AG04449 (cell line): ENCODE results near the gene MCU.

Experiments
- CTCF ChIA-PET: fragments of 350-600 bp; formaldehyde crosslinking; extraction: SDS; loops from one replicate; lab custom pipeline; 2021; ENCODE audit warnings: antibody characterized with exemption; lab: Yijun Ruan, JAX
- POLR2A ChIA-PET: fragments of 400-600, 350-600 bp; formaldehyde crosslinking; extraction: SDS; loops from one replicate; lab custom pipeline; 2020; ENCODE audit warnings: antibody characterized with exemption, inconsistent platforms; lab: Yijun Ruan, JAX
- DNase-seq: peaks from one replicate; pipeline ENCODE4 v3.0.0-alpha.2; 2010; ENCODE audit warnings: low read depth, low spot score
- H3K4me3 ChIP-seq: 2 replicates; pipeline ENCODE4 v1.5.1; 2011; ENCODE audit warnings: low read depth, mild to moderate bottlenecking, control low read depth, low read length
- TF ChIP-seq, protein P1 (sequence below): IDR thresholded peaks from one replicate; pipeline ENCODE4 v1.5.1; 2011; ENCODE audit warnings: mild to moderate bottlenecking, moderate library complexity, low read length, control low read depth, inconsistent platforms; ENCODE audit not compliant: insufficient read depth; ENCODE audit errors: missing control alignments

The MCU gene

DNA sequence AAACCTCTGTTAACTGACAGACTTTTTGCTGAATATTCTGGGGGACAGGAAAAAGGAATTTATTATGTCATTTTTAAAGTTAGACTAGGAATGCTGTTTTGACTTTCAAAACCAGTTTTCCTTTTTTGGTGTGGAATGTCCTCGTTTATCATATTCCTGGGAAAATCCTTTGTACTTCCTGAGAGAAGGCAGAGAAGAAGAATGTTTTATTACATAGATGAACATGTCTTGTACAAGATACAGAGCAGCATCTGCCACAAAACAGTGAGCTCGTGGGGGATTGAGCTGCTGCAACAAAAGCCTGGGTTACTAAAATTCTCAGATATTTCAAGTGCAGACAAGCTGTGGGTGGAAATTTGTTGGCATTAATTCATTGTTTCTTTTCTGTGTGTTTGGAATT is 20.2 kb downstream of the MCU start:
- DNase-seq = no peak
- no peak overlapping the region; the same call in 1 of the 2 replicates for H3K4me3 ChIP-seq
- ChIA-PET CTCF (interaction anchor here (1.0 kb wide), 1 partner anchor 122 kb away, joined by 3 read pairs; no protein-coding TSS in a partner anchor), POLR2A (interaction anchor here (0.6 kb wide), 2 partner anchors 20 to 28 kb away, joined by 3 to 5 read pairs; partner anchors contain the start of gene MCU)
- TF ChIP-seq, protein P1, sequence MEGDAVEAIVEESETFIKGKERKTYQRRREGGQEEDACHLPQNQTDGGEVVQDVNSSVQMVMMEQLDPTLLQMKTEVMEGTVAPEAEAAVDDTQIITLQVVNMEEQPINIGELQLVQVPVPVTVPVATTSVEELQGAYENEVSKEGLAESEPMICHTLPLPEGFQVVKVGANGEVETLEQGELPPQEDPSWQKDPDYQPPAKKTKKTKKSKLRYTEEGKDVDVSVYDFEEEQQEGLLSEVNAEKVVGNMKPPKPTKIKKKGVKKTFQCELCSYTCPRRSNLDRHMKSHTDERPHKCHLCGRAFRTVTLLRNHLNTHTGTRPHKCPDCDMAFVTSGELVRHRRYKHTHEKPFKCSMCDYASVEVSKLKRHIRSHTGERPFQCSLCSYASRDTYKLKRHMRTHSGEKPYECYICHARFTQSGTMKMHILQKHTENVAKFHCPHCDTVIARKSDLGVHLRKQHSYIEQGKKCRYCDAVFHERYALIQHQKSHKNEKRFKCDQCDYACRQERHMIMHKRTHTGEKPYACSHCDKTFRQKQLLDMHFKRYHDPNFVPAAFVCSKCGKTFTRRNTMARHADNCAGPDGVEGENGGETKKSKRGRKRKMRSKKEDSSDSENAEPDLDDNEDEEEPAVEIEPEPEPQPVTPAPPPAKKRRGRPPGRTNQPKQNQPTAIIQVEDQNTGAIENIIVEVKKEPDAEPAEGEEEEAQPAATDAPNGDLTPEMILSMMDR = no peak

DNA sequence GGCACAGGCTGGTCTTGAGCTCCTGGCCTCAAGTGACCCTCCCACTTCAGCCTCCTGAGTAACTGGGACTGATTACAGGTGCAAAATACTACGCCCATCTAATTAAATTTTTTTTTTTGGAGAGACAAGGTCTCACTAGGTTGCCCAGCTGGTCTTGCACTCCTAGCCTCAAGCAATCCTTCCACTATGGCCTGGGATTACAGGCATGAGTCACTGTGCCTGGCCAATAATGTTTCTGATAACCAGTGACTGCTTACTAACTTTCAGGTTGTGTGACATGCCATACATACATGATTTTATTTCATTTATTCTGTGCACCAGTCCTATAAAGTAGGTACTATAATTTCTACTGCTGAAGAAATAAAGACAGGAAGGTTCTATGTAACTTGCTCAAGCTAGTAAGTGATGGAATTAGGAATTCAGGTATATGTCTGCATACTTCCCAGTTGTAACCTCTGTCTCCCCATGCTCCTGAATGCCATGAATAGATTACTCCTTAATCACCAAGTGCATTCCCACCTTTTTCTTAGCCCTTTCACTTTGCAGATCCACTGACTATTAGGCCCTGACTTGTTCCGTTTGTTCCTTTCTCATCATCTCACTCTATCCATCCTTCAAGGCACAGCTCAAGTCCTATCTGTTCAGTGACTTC is 28.1 kb downstream of the MCU start:
- no peak for DNase-seq
- CTCF ChIA-PET = no interaction called here
- POLR2A ChIA-PET = no interaction called here
- no peak overlapping the region for H3K4me3 ChIP-seq
- TF ChIP-seq, protein P1 = no peak

DNA sequence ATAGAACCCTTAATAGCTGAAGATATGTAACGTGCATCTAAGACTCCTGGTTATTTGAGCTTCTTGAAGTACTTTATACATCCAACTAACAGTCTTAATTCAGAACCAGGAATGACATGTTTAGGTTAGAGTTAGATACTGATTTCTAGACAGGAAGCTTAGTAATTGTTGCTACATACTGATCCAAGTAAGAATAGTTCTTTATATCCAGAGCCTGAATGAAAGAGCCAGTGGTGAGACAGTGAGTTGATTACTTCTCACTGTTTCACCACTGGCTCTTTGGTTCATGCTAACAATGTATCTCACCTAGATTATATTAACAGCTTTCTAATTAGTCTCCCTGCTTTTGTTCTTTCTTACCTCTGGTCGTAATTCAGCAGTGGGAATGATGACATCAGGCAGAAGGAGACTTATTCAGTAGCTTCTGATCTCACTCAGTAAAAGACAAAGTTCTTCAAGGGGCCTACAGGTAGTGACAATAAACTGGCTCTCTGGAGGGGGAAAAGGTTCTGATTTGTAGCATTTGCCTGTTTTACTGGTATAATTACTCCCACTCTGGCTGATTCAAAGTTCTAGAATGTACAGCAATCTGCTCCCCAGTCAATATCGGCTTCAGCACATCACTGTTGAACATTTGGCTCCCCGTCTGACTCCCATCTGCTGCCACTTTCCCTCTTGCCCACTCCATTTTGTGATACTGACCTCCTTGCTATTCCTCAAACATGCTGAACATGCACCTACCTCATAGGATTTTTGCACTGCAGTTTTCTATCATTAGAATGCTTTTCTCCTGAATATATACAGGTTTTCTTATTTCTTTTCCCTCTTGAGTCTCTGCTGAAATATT is 29.1 kb downstream of the MCU start:
- TF ChIP-seq, protein P1 = no peak
- no peak overlapping the region for H3K4me3 ChIP-seq
- CTCF ChIA-PET = interaction anchor here (0.7 kb wide), 1 partner anchor 345 kb away, joined by 5 read pairs; no protein-coding TSS in a partner anchor
- DNase-seq = no peak
- POLR2A ChIA-PET = no interaction called here

DNA sequence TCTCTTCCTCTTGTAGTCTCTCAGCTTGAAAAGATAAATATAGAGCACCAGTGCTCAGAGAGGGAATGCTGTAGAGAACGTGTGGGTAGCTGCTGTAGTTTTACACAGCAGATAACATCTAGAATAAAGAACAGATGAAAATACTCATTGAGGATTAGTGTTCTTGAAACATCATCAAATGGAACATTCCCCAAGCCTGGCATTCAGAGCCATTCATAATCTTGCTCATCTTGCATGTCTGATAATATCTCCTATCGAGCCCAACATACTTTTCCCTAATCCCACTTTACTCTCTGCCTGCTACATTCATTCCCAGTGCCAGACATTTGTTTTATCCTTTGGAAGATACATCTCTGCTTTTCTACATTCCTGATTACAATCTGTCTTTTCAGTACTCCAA is 35.2 kb downstream of the MCU start:
- peak; percentile 53 for DNase-seq
- no peak overlapping the region for H3K4me3 ChIP-seq
- CTCF ChIA-PET = interaction anchor here (1.3 to 2.2 kb wide), 2 partner anchors 12 to 107 kb away, joined by 3 to 4 read pairs; no protein-coding TSS in a partner anchor
- TF ChIP-seq, protein P1 = no peak
- POLR2A ChIA-PET = no interaction called here

DNA sequence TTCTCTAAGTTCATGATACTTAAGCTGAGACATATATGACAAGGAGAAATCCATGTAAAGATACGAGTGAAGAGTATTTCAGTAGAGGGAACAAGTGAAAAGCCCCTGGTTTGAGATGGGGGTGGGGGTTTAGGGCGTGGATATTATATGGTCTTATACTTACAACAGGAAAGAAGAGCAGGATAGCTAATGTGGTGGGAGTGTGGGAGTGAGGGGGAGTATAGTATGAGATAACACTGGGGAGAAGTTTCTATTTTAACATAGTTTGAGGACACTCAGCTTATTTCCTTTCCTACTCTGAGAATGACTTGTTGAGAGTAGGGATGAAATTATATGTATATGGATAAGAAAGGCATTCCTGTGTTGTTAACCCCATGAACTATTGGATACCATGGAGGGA is 36.5 kb downstream of the MCU start:
- POLR2A ChIA-PET = no interaction called here
- TF ChIP-seq, protein P1 = no peak
- no peak overlapping the region for H3K4me3 ChIP-seq
- DNase-seq = no peak
- CTCF ChIA-PET = interaction anchor here (0.9 to 2.0 kb wide), 3 partner anchors 10 to 34 kb away, joined by 3 to 5 read pairs (median 4); no protein-coding TSS in a partner anchor
